ENCODE results near the gene DDX28. TPM values are rescaled to one million over a fixed set of nuclear protein-coding genes. Genes with fewer than 3 reads are reported as not detected.

Gene DDX28
- total and polyA plus RNA-seq, 10 of the 15 experiments (the other 5 are each of a cell fraction or from before 2014, with no cell fraction given) = 3.6 to 40.4 (median 20.0) TPM

DNA sequence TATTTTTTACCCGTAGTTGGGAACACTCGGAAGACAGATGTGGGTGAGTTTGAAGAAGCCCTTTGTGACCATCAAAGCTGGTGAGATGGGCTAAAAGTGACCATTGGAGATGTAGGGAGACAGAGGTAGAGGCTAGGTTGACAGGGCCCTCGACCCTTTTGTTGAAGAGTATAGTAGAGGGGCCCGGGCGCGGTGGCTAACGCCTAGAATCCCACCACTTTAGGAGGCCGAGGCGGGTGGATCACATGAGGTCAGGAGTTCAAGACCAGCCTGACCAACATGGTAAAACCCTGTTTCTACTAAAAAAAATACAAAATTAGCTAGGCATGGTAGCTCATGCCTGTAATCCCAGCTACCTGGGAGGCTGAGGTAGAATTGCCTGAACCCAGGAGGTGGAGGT lies 45.9 kb upstream of the DDX28 start:
- Histone ChIP-seq H3K79me2 (ENCODE audit: control insufficient read depth, insufficient read depth, low read length) (no peaks in the 10 kb centered on the region), H3K9ac (ENCODE audit: control insufficient read depth, insufficient read depth, low read length) (no peak overlapping the region), H3K27me3 (replicated peaks in 1 of 2; ENCODE audit: control insufficient read depth in 2 of 2, insufficient read depth in 2 of 2, low read length in 1 of 2) (no peaks in the 10 kb centered on the region), H4K20me1 (ENCODE audit: control insufficient read depth, insufficient read depth) (no peaks in the 10 kb centered on the region), H3K9me3 (replicated peaks; ENCODE audit: control insufficient read depth, insufficient read depth, low read length) (no peaks in the 10 kb centered on the region), H3K4me3 (no peak overlapping the region), H3K4me2 (ENCODE audit: control insufficient read depth, insufficient read depth) (no peak overlapping the region), H3K27ac (ENCODE audit: control insufficient read depth, insufficient read depth) (no peak overlapping the region), H3K36me3 (ENCODE audit: control insufficient read depth in 2 of 2, insufficient read depth in 2 of 2, low read length in 1 of 2) (peaks cover 25 to 32% of the 10 kb centered on the region in 2 experiments; a peak in 3 of 4 replicates), H2AFZ (ENCODE audit: control insufficient read depth, low read depth, low read length) (no peak overlapping the region), H3K4me1 (ENCODE audit: control insufficient read depth, insufficient read depth, low read length) (peaks cover 23% of the 10 kb centered on the region)
- ChIA-PET CTCF (interaction anchor here (0.6 to 8.2 kb wide), 7 partner anchors 11 to 192 kb away, joined by 3 to 109 read pairs (median 3); partner anchors contain the start of gene NFATC3), RAD21 (ENCODE audit: unreplicated experiment) (interaction anchor here (9.8 kb wide), 1 partner anchor 15 kb away, joined by 105 read pairs; the partner anchor contains the start of gene NFATC3), SMC1A (ENCODE audit: uncharacterized antibody, unreplicated experiment) (interaction anchor here (0.6 to 2.2 kb wide), 3 partner anchors 16 to 147 kb away, joined by 3 to 6 read pairs (median 4); no protein-coding TSS in a partner anchor), POLR2A (interaction anchor here (8.8 kb wide), 1 partner anchor 16 kb away, joined by 135 read pairs; the partner anchor contains the start of gene NFATC3)
- no peak for ATAC-seq
- no peak for DNase-seq (ENCODE audit: low read depth, low spot score)
- no peak for FAIRE-seq
- TF ChIP-seq CBX3 (IDR thresholded peaks at IDR 0.05; ENCODE audit: borderline replicate concordance, low read depth) = no peak
- TF ChIP-seq NFIC (IDR thresholded peaks at IDR 0.05; ENCODE audit: low read depth, low read length) = no peak
- TF ChIP-seq RB1 (IDR thresholded peaks at IDR 0.05; ENCODE audit: borderline replicate concordance) = no peak
- TF ChIP-seq NFYB (IDR thresholded peaks at IDR 0.05; ENCODE audit: insufficient read depth, low read depth, low read length) = no peak
- no peak for TF ChIP-seq EED (IDR thresholded peaks at IDR 0.05; ENCODE audit: low read depth)
- TF ChIP-seq RAD21 (IDR thresholded peaks at IDR 0.05; ENCODE audit: insufficient read depth, low read depth, low read length) = no peak
- TF ChIP-seq, protein P1, sequence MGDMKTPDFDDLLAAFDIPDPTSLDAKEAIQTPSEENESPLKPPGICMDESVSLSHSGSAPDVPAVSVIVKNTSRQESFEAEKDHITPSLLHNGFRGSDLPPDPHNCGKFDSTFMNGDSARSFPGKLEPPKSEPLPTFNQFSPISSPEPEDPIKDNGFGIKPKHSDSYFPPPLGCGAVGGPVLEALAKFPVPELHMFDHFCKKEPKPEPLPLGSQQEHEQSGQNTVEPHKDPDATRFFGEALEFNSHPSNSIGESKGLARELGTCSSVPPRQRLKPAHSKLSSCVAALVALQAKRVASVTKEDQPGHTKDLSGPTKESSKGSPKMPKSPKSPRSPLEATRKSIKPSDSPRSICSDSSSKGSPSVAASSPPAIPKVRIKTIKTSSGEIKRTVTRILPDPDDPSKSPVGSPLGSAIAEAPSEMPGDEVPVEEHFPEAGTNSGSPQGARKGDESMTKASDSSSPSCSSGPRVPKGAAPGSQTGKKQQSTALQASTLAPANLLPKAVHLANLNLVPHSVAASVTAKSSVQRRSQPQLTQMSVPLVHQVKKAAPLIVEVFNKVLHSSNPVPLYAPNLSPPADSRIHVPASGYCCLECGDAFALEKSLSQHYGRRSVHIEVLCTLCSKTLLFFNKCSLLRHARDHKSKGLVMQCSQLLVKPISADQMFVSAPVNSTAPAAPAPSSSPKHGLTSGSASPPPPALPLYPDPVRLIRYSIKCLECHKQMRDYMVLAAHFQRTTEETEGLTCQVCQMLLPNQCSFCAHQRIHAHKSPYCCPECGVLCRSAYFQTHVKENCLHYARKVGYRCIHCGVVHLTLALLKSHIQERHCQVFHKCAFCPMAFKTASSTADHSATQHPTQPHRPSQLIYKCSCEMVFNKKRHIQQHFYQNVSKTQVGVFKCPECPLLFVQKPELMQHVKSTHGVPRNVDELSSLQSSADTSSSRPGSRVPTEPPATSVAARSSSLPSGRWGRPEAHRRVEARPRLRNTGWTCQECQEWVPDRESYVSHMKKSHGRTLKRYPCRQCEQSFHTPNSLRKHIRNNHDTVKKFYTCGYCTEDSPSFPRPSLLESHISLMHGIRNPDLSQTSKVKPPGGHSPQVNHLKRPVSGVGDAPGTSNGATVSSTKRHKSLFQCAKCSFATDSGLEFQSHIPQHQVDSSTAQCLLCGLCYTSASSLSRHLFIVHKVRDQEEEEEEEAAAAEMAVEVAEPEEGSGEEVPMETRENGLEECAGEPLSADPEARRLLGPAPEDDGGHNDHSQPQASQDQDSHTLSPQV (IDR thresholded peaks at IDR 0.05) = no peak
- TF ChIP-seq RAD51 (IDR thresholded peaks at IDR 0.05) = no peak
- no peak for TF ChIP-seq USF1 (IDR thresholded peaks at IDR 0.05; ENCODE audit: borderline replicate concordance, extremely low read length, insufficient read depth, low read depth, low read length)
- TF ChIP-seq, protein P2, sequence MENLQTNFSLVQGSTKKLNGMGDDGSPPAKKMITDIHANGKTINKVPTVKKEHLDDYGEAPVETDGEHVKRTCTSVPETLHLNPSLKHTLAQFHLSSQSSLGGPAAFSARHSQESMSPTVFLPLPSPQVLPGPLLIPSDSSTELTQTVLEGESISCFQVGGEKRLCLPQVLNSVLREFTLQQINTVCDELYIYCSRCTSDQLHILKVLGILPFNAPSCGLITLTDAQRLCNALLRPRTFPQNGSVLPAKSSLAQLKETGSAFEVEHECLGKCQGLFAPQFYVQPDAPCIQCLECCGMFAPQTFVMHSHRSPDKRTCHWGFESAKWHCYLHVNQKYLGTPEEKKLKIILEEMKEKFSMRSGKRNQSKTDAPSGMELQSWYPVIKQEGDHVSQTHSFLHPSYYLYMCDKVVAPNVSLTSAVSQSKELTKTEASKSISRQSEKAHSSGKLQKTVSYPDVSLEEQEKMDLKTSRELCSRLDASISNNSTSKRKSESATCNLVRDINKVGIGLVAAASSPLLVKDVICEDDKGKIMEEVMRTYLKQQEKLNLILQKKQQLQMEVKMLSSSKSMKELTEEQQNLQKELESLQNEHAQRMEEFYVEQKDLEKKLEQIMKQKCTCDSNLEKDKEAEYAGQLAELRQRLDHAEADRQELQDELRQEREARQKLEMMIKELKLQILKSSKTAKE (IDR thresholded peaks at IDR 0.05; ENCODE audit: low read depth, poor library complexity, severe bottlenecking) = no peak
- no peak for TF ChIP-seq WRNIP1 (IDR thresholded peaks at IDR 0.05; ENCODE audit: borderline replicate concordance, low read depth, low read length)
- no peak for TF ChIP-seq NR2C1 (IDR thresholded peaks at IDR 0.05)
- in situ Hi-C loops (cut with MboI) (no loop called here), intact Hi-C loops (cut with micrococcal nuclease; ENCODE audit: unreplicated experiment) (no loop called here)
- BruUV-seq (replicated peaks) = no TSS peak
- WGBS (ENCODE audit: insufficient coverage, insufficient replicate concordance, low lambda C conversion rate, missing lambda C conversion rate) = over 99% methylated on average over 6 of the region's 9 CpGs

All from GM12878 (cell line).